Endothelial cell of umbilical vein (primary cell): ENCODE results near the gene NLRP11. TPM values are rescaled to one million over a fixed set of nuclear protein-coding genes. Genes with fewer than 3 reads are reported as not detected.

Source experiments
- BruUV-seq: library from RNA; stranded (reverse); fragments of 400-500 nt; replicated peaks from 2 replicates; lab custom pipeline; 2021; lab: Mats Ljungman, UMichigan
- CTCF ChIA-PET: fragments of 300-600, 350-600 bp; sonication (Branson Sonifier 250); formaldehyde crosslinking; loops from one replicate; lab custom pipeline; 2021; ENCODE audit warnings: antibody characterized with exemption, inconsistent platforms; lab: Charles Lee
- POLR2A ChIA-PET: fragments of 300-600, 350-600 bp; sonication (Branson Sonifier 250); formaldehyde crosslinking; loops from one replicate; lab custom pipeline; 2021; ENCODE audit warnings: antibody characterized with exemption, inconsistent platforms; lab: Charles Lee
- DNase-seq: peaks from one replicate; pipeline ENCODE4 v3.0.0-alpha.2; 2011; ENCODE audit warnings: low read depth, low spot score
- FAIRE-seq: peaks from 2 replicates; lab custom pipeline; 2011; peaks lifted over from hg19 to GRCh38; lab: Jason Lieb, UNC
- H2AFZ ChIP-seq: 2 replicates; pipeline ENCODE4 v1.6.0; 2012; ENCODE audit warnings: low read depth, low read length, control low read depth, inconsistent platforms
- H3K27ac ChIP-seq: 2 replicates; pipeline ENCODE4 v1.5.1; 2011; ENCODE audit warnings: low read depth, mild to moderate bottlenecking, control low read depth, low read length, moderate library complexity; ENCODE audit not compliant: insufficient read depth
- H3K27me3 ChIP-seq, 2 experiments: 2 replicates each; pipeline versions ENCODE4 v1.6.0 to v1.6.1; 2011; ENCODE audit warnings: low read length in 2 of 2, mixed read lengths in 1 of 2; ENCODE audit not compliant: control insufficient read depth in 2 of 2, insufficient read depth in 2 of 2
- H3K36me3 ChIP-seq, 2 experiments: 2 replicates in 1 of 2; 3 replicates in 1 of 2; pipeline ENCODE4 v1.5.1; 2011; ENCODE audit warnings: low read length in 2 of 2, mild to moderate bottlenecking in 1 of 2, moderate library complexity in 1 of 2; ENCODE audit not compliant: control insufficient read depth in 2 of 2, insufficient read depth in 2 of 2; ENCODE audit errors: extremely low read depth in 1 of 2
- H3K4me1 ChIP-seq: 3 replicates; pipeline ENCODE4 v1.5.1; 2011; ENCODE audit warnings: mild to moderate bottlenecking, low read length; ENCODE audit not compliant: control insufficient read depth, insufficient read depth; ENCODE audit errors: extremely low read depth
- H3K4me2 ChIP-seq: 2 replicates; pipeline ENCODE4 v1.6.1; 2011; ENCODE audit warnings: low read length, control low read depth, mixed read lengths; ENCODE audit not compliant: insufficient read depth
- H3K4me3 ChIP-seq, 3 experiments: fragments of 200-600 bp in 1 of 3; sonication (generic), shearing (Covaris generic) in 1 of 3; replicated peaks in 1 of 3; 2 replicates each; pipeline ENCODE4 v1.5.1; 2011 to 2016; ENCODE audit warnings: control low read depth in 3 of 3, low read length in 3 of 3, mild to moderate bottlenecking in 2 of 3, inconsistent platforms in 1 of 3, low read depth in 1 of 3, moderate library complexity in 1 of 3; ENCODE audit not compliant: insufficient read depth in 1 of 3
- H3K79me2 ChIP-seq: 2 replicates; pipeline ENCODE4 v1.6.0; 2012; ENCODE audit warnings: low read length, inconsistent platforms; ENCODE audit not compliant: control insufficient read depth, insufficient read depth
- H3K9ac ChIP-seq: replicated peaks from 2 replicates; pipeline ENCODE3; 2011; ENCODE audit warnings: low read length, control low read depth; ENCODE audit not compliant: insufficient read depth; ENCODE audit errors: extremely low read depth
- H3K9me1 ChIP-seq: replicated peaks from 3 replicates; pipeline ENCODE4 v1.6.0; 2011; ENCODE audit warnings: mild to moderate bottlenecking, low read length; ENCODE audit not compliant: control insufficient read depth, insufficient read depth; ENCODE audit errors: extremely low read depth
- H3K9me3 ChIP-seq: replicated peaks from 2 replicates; pipeline ENCODE4 v1.5.1; 2012; ENCODE audit warnings: low read length, inconsistent platforms; ENCODE audit not compliant: control insufficient read depth, insufficient read depth
- H4K20me1 ChIP-seq: replicated peaks from 2 replicates; pipeline ENCODE3; 2011; ENCODE audit warnings: mild to moderate bottlenecking, low read length; ENCODE audit not compliant: control insufficient read depth, insufficient read depth; ENCODE audit errors: extremely low read depth
- CTCF ChIP-seq, 2 donors: IDR thresholded peaks; 1 replicate in 1 of 2; 2 replicates in 1 of 2; pipeline ENCODE4 v1.5.1; 2011; ENCODE audit warnings: low read length in 2 of 2, mild to moderate bottlenecking in 2 of 2, moderate library complexity in 2 of 2, control low read depth in 1 of 2, inconsistent platforms in 1 of 2, low read depth in 1 of 2; ENCODE audit not compliant: insufficient read depth in 1 of 2; ENCODE audit errors: extremely low read depth in 1 of 2
- JUN ChIP-seq: IDR thresholded peaks from 2 replicates; pipeline ENCODE4 v1.6.1; 2011; ENCODE audit warnings: borderline replicate concordance, low read depth; ENCODE audit not compliant: insufficient read length, insufficient read depth
- MYC ChIP-seq: IDR thresholded peaks from one replicate; pipeline ENCODE4 v1.6.1; 2011; ENCODE audit warnings: mild to moderate bottlenecking, low read depth, low read length
- POLR2A ChIP-seq: IDR thresholded peaks from 2 replicates; pipeline ENCODE4 v1.6.1; 2012; ENCODE audit warnings: low read depth, mild to moderate bottlenecking, control low read depth, low read length
- dilution Hi-C: fragments of 300-500 bp; cut with MboI; formaldehyde crosslinking; loops from one replicate; pipeline ENCODE4 v1.15.0; 2019; ENCODE audit warnings: low sequenced_read_pairs; ENCODE audit not compliant: extremely low pct_ligation_motif_present
- intact Hi-C: fragments of 100-400 bp; cut with micrococcal nuclease; formaldehyde crosslinking; loops from one replicate; pipeline ENCODE4 v1.10.0; 2022
- polyA plus RNA-seq, 4 experiments: library from polyadenylated mRNA; depleted of rRNA in 3 of 4; stranded (reverse) in 3 of 4; unstranded in 1 of 4; fragments of >200 nt; gene quantifications; 2 replicates each; pipeline versions ENCODE4 v1.2.1 to v1.2.3, GENCODE V29; 2011 to 2012; ENCODE audit warnings: missing spikeins in 1 of 4
- total RNA-seq: library from RNA; stranded (reverse); gene quantifications from 2 replicates; pipeline ENCODE4 v1.2.3, GENCODE V29; 2021

The NLRP11 gene
- total and polyA plus RNA-seq, 2 donors (not counting 3 experiments of a cell fraction or from before 2014, with no cell fraction given) = not detected

- Histone ChIP-seq H3K9ac (no peak overlapping the region), H3K27me3 (no peaks in the 10 kb centered on the region), H3K27ac (no peak overlapping the region), H4K20me1 (no peaks in the 10 kb centered on the region), H3K4me1 (no peaks in the 10 kb centered on the region), H3K9me1 (no peaks in the 10 kb centered on the region), H3K79me2 (no peaks in the 10 kb centered on the region), H3K4me3 (no peak overlapping the region), H3K36me3 (no peaks in the 10 kb centered on the region), H2AFZ (no peak overlapping the region), H3K4me2 (no peak overlapping the region), H3K9me3 (peaks cover 7% of the 10 kb centered on the region)
- BruUV-seq = no TSS peak
- TF ChIP-seq MYC = no peak
- TF ChIP-seq JUN = no peak
- no peak for TF ChIP-seq POLR2A
- dilution Hi-C loops = no loop called here
- DNase-seq = no peak
- no peak for FAIRE-seq
- ChIA-PET CTCF (no interaction called here), POLR2A (no interaction called here)
- intact Hi-C loops = no loop called here
Measured at GRCh38 chr19:55870736-55871135, 38.9 kb upstream of the NLRP11 start.

GRCh38 chr19:55867101-55867500, 35.3 kb upstream of the NLRP11 start:
- Histone ChIP-seq H3K9me1 (no peaks in the 10 kb centered on the region), H4K20me1 (no peaks in the 10 kb centered on the region), H2AFZ (no peak overlapping the region), H3K4me1 (no peaks in the 10 kb centered on the region), H3K4me2 (no peak overlapping the region), H3K36me3 (no peaks in the 10 kb centered on the region), H3K9me3 (peaks cover 9% of the 10 kb centered on the region), H3K9ac (no peak overlapping the region), H3K79me2 (no peaks in the 10 kb centered on the region), H3K4me3 (no peak overlapping the region), H3K27me3 (no peaks in the 10 kb centered on the region), H3K27ac (no peak overlapping the region)
- POLR2A ChIA-PET = no interaction called here
- no peak for FAIRE-seq
- intact Hi-C loops (no loop called here), dilution Hi-C loops (no loop called here)
- BruUV-seq = no TSS peak
- DNase-seq = no peak
- CTCF ChIA-PET = no interaction called here
- no peak for TF ChIP-seq CTCF (IDR thresholded peaks at IDR 0.05; ENCODE audit: extremely low read depth in 1 of 2, insufficient read depth in 1 of 2, low read depth in 1 of 2, low read length in 2 of 2)
- no peak for TF ChIP-seq JUN
